Jurkat, Clone E6-1 (cell line): ENCODE data around the gene ALLC.

Source experiments
- DNase-seq: peaks from one replicate; pipeline ENCODE4 v3.0.0-alpha.2; 2011; ENCODE audit warnings: low read depth, low spot score
- H3K4me3 ChIP-seq: 2 replicates; pipeline ENCODE4 v1.5.1; 2011; ENCODE audit warnings: mild to moderate bottlenecking, low read length, control low read depth, moderate library complexity

Gene ALLC

GRCh38 chr2:3666613-3666975 lies 8.6 kb downstream of the ALLC start:
- no peak overlapping the region for H3K4me3 ChIP-seq
- no peak for DNase-seq

GRCh38 chr2:3667151-3667631 lies 9.2 kb downstream of the ALLC start:
- no peak overlapping the region for H3K4me3 ChIP-seq
- DNase-seq: no peak

GRCh38 chr2:3669656-3670055 lies 11.7 kb downstream of the ALLC start:
- DNase-seq: no peak
- H3K4me3 ChIP-seq: no peak overlapping the region

GRCh38 chr2:3670376-3670775 lies 12.4 kb downstream of the ALLC start:
- no peak overlapping the region for H3K4me3 ChIP-seq

GRCh38 chr2:3670941-3671340 lies 12.9 kb downstream of the ALLC start:
- no peak for DNase-seq
- no peak overlapping the region for H3K4me3 ChIP-seq

More at GRCh38 chr2:3670376-3670775, 12.4 kb downstream of the ALLC start:
- no peak for DNase-seq

- no peak overlapping the region for H3K4me3 ChIP-seq
- DNase-seq: no peak
Measured at GRCh38 chr2:3672861-3673678, 15.1 kb downstream of the ALLC start.

GRCh38 chr2:3674066-3674845 lies 16.3 kb downstream of the ALLC start:
- no peak overlapping the region for H3K4me3 ChIP-seq
- no peak for DNase-seq

GRCh38 chr2:3675687-3676086 lies 17.7 kb downstream of the ALLC start:
- no peak overlapping the region for H3K4me3 ChIP-seq
- no peak for DNase-seq

- DNase-seq: no peak
- H3K4me3 ChIP-seq: no peak overlapping the region
Measured at GRCh38 chr2:3677436-3677835, 19.4 kb downstream of the ALLC start.

- DNase-seq: no peak
- H3K4me3 ChIP-seq: no peak overlapping the region
Measured at GRCh38 chr2:3678212-3678611, 20.2 kb downstream of the ALLC start.

- no peak overlapping the region for H3K4me3 ChIP-seq
- no peak for DNase-seq
Measured at GRCh38 chr2:3679180-3679579, 21.2 kb downstream of the ALLC start.

- DNase-seq: no peak
- no peak overlapping the region for H3K4me3 ChIP-seq
Measured at GRCh38 chr2:3679616-3680393, 21.8 kb downstream of the ALLC start.

GRCh38 chr2:3680548-3681345 lies 22.7 kb downstream of the ALLC start:
- DNase-seq: no peak

GRCh38 chr2:3681625-3682024 lies 23.6 kb downstream of the ALLC start:
- no peak for DNase-seq
- no peak overlapping the region for H3K4me3 ChIP-seq

More at GRCh38 chr2:3680548-3681345, 22.7 kb downstream of the ALLC start:
- H3K4me3 ChIP-seq: no peak overlapping the region

GRCh38 chr2:3682811-3683210 lies 24.8 kb downstream of the ALLC start:
- no peak for DNase-seq

GRCh38 chr2:3683748-3684454 lies 25.9 kb downstream of the ALLC start:
- no peak for DNase-seq
- H3K4me3 ChIP-seq: no peak overlapping the region

More at GRCh38 chr2:3682811-3683210, 24.8 kb downstream of the ALLC start:
- H3K4me3 ChIP-seq: no peak overlapping the region

GRCh38 chr2:3689998-3690748 lies 32.2 kb downstream of the ALLC start:
- DNase-seq: no peak
- no peak overlapping the region for H3K4me3 ChIP-seq

- no peak overlapping the region for H3K4me3 ChIP-seq
- DNase-seq: peak; percentile 30
Measured at GRCh38 chr2:3692375-3692774, 34.4 kb downstream of the ALLC start.
